Fibroblast of lung (primary cell): ENCODE measurements around the gene HMGCR. TPM values are rescaled to one million over a fixed set of nuclear protein-coding genes. Genes with fewer than 3 reads are reported as not detected.
"Not testable (repeated sequence)": the region's sequence is repeated elsewhere in the genome, so short reads cannot be mapped to it uniquely, and the experiment has no call there.

Experiments
- DNase-seq, 2 donors: peaks; one replicate each; pipeline versions ENCODE4 v3.0.0 to v3.0.0-alpha.2; 2010; ENCODE audit warnings: low read depth in 2 of 2
- H2AFZ ChIP-seq: 2 replicates; pipeline ENCODE4 v1.5.1; 2012; ENCODE audit warnings: low read length, control low read depth, inconsistent platforms
- H3K27ac ChIP-seq: 2 replicates; pipeline ENCODE4 v1.5.1; 2011; ENCODE audit warnings: low read length, control low read depth; ENCODE audit not compliant: insufficient read depth
- H3K27me3 ChIP-seq: 2 replicates; pipeline ENCODE4 v1.5.1; 2011; ENCODE audit warnings: mild to moderate bottlenecking, low read length; ENCODE audit not compliant: control insufficient read depth, insufficient read depth
- H3K36me3 ChIP-seq: 2 replicates; pipeline ENCODE4 v1.5.1; 2011; ENCODE audit warnings: low read length; ENCODE audit not compliant: control insufficient read depth, insufficient read depth
- H3K4me1 ChIP-seq: 2 replicates; pipeline ENCODE4 v1.5.1; 2011; ENCODE audit warnings: low read length; ENCODE audit not compliant: control insufficient read depth, insufficient read depth; ENCODE audit errors: extremely low read depth
- H3K4me2 ChIP-seq: 2 replicates; pipeline ENCODE4 v1.5.1; 2011; ENCODE audit warnings: low read length, control low read depth; ENCODE audit not compliant: insufficient read depth; ENCODE audit errors: extremely low read depth
- H3K4me3 ChIP-seq, 4 experiments: fragments of 200-600 bp in 1 of 4; sonication (generic) in 1 of 4; replicated peaks in 1 of 4; 2 replicates each; pipeline ENCODE4 v1.5.1; 2011 to 2016; ENCODE audit warnings: low read length in 4 of 4, low read depth in 3 of 4, mild to moderate bottlenecking in 3 of 4, control low read depth in 2 of 4, inconsistent platforms in 1 of 4, mixed read lengths in 1 of 4; ENCODE audit not compliant: insufficient read depth in 1 of 4; ENCODE audit errors: control extremely low read depth in 1 of 4
- H3K79me2 ChIP-seq: 2 replicates; pipeline ENCODE4 v1.5.1; 2012; ENCODE audit warnings: mild to moderate bottlenecking, low read length, inconsistent platforms; ENCODE audit not compliant: control insufficient read depth, insufficient read depth
- H3K9ac ChIP-seq: 2 replicates; pipeline ENCODE4 v1.5.1; 2011; ENCODE audit warnings: mild to moderate bottlenecking, low read length, control low read depth; ENCODE audit not compliant: insufficient read depth
- H3K9me3 ChIP-seq: 2 replicates; pipeline ENCODE4 v1.5.1; 2012; ENCODE audit warnings: low read depth, low read length; ENCODE audit not compliant: control insufficient read depth, insufficient read depth
- H4K20me1 ChIP-seq: 2 replicates; pipeline ENCODE4 v1.5.1; 2011; ENCODE audit warnings: low read length; ENCODE audit not compliant: control insufficient read depth, insufficient read depth; ENCODE audit errors: extremely low read depth
- CTCF ChIP-seq, 2 donors: IDR thresholded peaks in 1 of 2; conservative IDR thresholded peaks in 1 of 2; 1 replicate in 1 of 2; 2 replicates in 1 of 2; pipeline ENCODE4 v1.5.1; 2011 to 2012; ENCODE audit warnings: low read length in 2 of 2, control low read depth in 1 of 2, inconsistent platforms in 1 of 2, low read depth in 1 of 2, mild to moderate bottlenecking in 1 of 2
- EZH2 ChIP-seq: IDR thresholded peaks from 2 replicates; pipeline ENCODE4 v1.5.1; 2012; ENCODE audit warnings: low read length, control low read depth, mild to moderate bottlenecking; ENCODE audit errors: missing control alignments
- polyA plus RNA-seq, 2 donors: library from polyadenylated mRNA; depleted of rRNA in 1 of 2; stranded (reverse) in 1 of 2; unstranded in 1 of 2; fragments of >200 nt; gene quantifications; 2 replicates each; pipeline ENCODE4 v1.2.1, GENCODE V29; 2011 to 2012; ENCODE audit warnings: missing spikeins in 1 of 2
- total RNA-seq: library from RNA; depleted of rRNA; stranded (reverse); fragments of >200 nt; gene quantifications from 2 replicates; pipeline ENCODE4 v1.2.1, GENCODE V29; 2014

HMGCR gene
- total and polyA plus RNA-seq, 2 donors (not counting 1 experiment from before 2014, with no cell fraction given), result 132 to 225 TPM

GRCh38 chr5:75330404-75330803 lies 6.6 kb upstream of the HMGCR start:
- no peak for DNase-seq
- H3K27me3 ChIP-seq, result no peaks in the 10 kb centered on the region
- H3K4me2 ChIP-seq, result no peak overlapping the region
- no peaks in the 10 kb centered on the region for H4K20me1 ChIP-seq
- no peak overlapping the region for H3K27ac ChIP-seq
- no peaks in the 10 kb centered on the region for H3K36me3 ChIP-seq
- TF ChIP-seq CTCF (conservative IDR thresholded peaks at IDR 0.05 in 1 of 2, IDR thresholded peaks at IDR 0.05 in 1 of 2; ENCODE audit: low read depth in 1 of 2, low read length in 2 of 2), result no peak
- no peak for TF ChIP-seq EZH2
- H3K4me1 ChIP-seq, result no peaks in the 10 kb centered on the region
- H3K4me3 ChIP-seq, result no peak overlapping the region
- no peak overlapping the region for H2AFZ ChIP-seq
- no peaks in the 10 kb centered on the region for H3K79me2 ChIP-seq
- H3K9me3 ChIP-seq, result no peaks in the 10 kb centered on the region
- no peak overlapping the region for H3K9ac ChIP-seq

- Histone ChIP-seq H3K9me3 (no peaks in the 10 kb centered on the region), H3K4me1 (no peaks in the 10 kb centered on the region), H4K20me1 (no peaks in the 10 kb centered on the region), H3K9ac (no peak overlapping the region), H3K79me2 (no peaks in the 10 kb centered on the region), H3K27me3 (no peaks in the 10 kb centered on the region), H3K4me3 (no peak overlapping the region), H3K27ac (no peak overlapping the region), H3K36me3 (no peaks in the 10 kb centered on the region), H3K4me2 (no peak overlapping the region), H2AFZ (no peak overlapping the region)
- DNase-seq, result no peak
- TF ChIP-seq EZH2 (no peak), CTCF (conservative IDR thresholded peaks at IDR 0.05 in 1 of 2, IDR thresholded peaks at IDR 0.05 in 1 of 2; ENCODE audit: low read depth in 1 of 2, low read length in 2 of 2) (no peak)
Measured at GRCh38 chr5:75331095-75332090, 5.6 kb upstream of the HMGCR start.

GRCh38 chr5:75333759-75334158 lies 3.3 kb upstream of the HMGCR start:
- not testable (repeated sequence) for H3K9me3 ChIP-seq, H3K4me1 ChIP-seq, H3K36me3 ChIP-seq, H3K27ac ChIP-seq, H3K27me3 ChIP-seq, H3K4me3 ChIP-seq, DNase-seq, H3K4me2 ChIP-seq, H4K20me1 ChIP-seq, H3K9ac ChIP-seq, H2AFZ ChIP-seq
- H3K79me2 ChIP-seq, result peaks cover 16% of the 10 kb centered on the region

- not testable (repeated sequence) for H3K9me3 ChIP-seq, H3K9ac ChIP-seq, H2AFZ ChIP-seq, H3K4me1 ChIP-seq, H3K36me3 ChIP-seq, H3K4me3 ChIP-seq, H4K20me1 ChIP-seq, H3K27ac ChIP-seq, DNase-seq, H3K27me3 ChIP-seq, H3K4me2 ChIP-seq
- peaks cover 20% of the 10 kb centered on the region for H3K79me2 ChIP-seq
Measured at GRCh38 chr5:75334413-75334812, 2.6 kb upstream of the HMGCR start.
